Fibroblast of upper back skin (primary cell): ENCODE data around the gene SOX14.
A peak's percentile ranks its signal among the peaks of the same experiment; 100 is the strongest.

Experiments used
- DNase-seq: peaks from one replicate; pipeline ENCODE4 v3.0.0-alpha.2; 2013

SOX14 gene

GRCh38 chr3:137768361-137769321 is 4.5 kb downstream of the SOX14 start:
- no peak for DNase-seq

- DNase-seq: no peak
Measured at GRCh38 chr3:137769322-137770065, 5.4 kb downstream of the SOX14 start.

GRCh38 chr3:137770066-137770834 is 6.1 kb downstream of the SOX14 start:
- DNase-seq: no peak

- DNase-seq: no peak
Measured at GRCh38 chr3:137770835-137771399, 6.8 kb downstream of the SOX14 start.

- DNase-seq: no peak
Measured at GRCh38 chr3:137771401-137772213, 7.5 kb downstream of the SOX14 start.

GRCh38 chr3:137772214-137772955 is 8.3 kb downstream of the SOX14 start:
- no peak for DNase-seq

GRCh38 chr3:137778941-137779340 is 14.8 kb downstream of the SOX14 start:
- no peak for DNase-seq

- no peak for DNase-seq
Measured at GRCh38 chr3:137787529-137787928, 23.4 kb downstream of the SOX14 start.

GRCh38 chr3:137789236-137789635 is 25.1 kb downstream of the SOX14 start:
- peak; percentile 7 for DNase-seq

- no peak for DNase-seq
Measured at GRCh38 chr3:137792626-137793271, 28.6 kb downstream of the SOX14 start.

- DNase-seq: no peak
Measured at GRCh38 chr3:137796993-137797392, 32.9 kb downstream of the SOX14 start.

GRCh38 chr3:137803215-137803614 is 39.1 kb downstream of the SOX14 start:
- no peak for DNase-seq

GRCh38 chr3:137807998-137808397 is 43.9 kb downstream of the SOX14 start:
- DNase-seq: no peak

GRCh38 chr3:137809509-137809908 is 45.4 kb downstream of the SOX14 start:
- DNase-seq: no peak

- no peak for DNase-seq
Measured at GRCh38 chr3:137812023-137812422, 47.9 kb downstream of the SOX14 start.

- DNase-seq: no peak
Measured at GRCh38 chr3:137815251-137815650, 51.1 kb downstream of the SOX14 start.
